ENCODE data around the gene HAAO. TPM values are rescaled to one million over a fixed set of nuclear protein-coding genes. Genes with fewer than 3 reads are reported as not detected.

The HAAO gene
- total RNA-seq (2014; rRNA removed; shearing (Covaris generic)) (not detected in 2 replicates), polyA plus RNA-seq (2016; fragmentation: Nextera tagmentation; extraction: Ambion mirVana) (0.36 TPM in 1 of 2 replicates, not detected in the other)

DNA sequence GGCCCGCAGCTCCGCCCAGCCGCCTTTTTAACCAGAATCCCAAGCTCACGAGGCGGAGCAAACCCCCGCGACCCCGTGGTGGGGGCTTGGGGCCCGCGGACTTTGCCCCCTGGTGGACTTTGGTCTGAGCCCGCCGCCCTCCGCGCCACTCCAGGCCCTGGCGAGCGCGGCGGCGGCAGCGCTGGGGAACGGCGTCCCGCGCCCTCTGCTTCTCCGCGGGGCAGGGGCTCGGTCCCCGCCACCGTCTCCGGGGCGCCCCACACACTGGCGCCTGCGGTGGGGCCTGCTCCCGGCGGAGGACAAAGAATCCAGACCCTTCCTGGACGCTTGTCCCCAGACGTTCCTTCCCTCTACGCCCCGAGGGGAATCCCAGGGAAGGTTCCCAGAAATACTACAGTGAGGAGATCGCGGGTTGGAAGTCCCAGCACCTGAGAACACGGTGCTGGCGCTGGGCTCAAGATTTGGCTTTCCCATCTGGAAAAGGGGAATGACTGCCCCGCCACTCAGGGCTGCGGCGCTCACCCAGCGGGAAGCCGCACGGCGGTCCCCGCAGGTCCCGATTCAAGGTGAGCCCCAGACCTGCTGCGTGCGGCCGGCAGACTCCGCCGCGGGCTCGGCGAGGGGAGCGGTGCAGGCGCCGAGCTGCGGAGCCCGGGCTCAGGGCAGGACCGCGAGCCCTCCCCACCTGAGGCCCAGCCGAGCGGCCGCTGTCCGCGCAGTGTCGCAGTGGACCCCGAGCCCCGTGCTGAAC is at the start of gene HAAO:
Gene HAAO, minus strand, starts transcription at position 1 of the 751 bp plus-strand sequence. CDS start 47 bp downstream, outside the sequence.
- 0 out of 2 replicates have a peak, but pooled peaks have one; percentile 30 for TF ChIP-seq EZH2phosphoT487 (IDR thresholded peaks at IDR 0.05; ENCODE audit: insufficient read depth, low read depth)
- peak; percentile 53 for TF ChIP-seq EZH2 (IDR thresholded peaks at IDR 0.05; ENCODE audit: insufficient read depth, poor library complexity, severe bottlenecking)
- Histone ChIP-seq H3K4me3 (peak within 1 kb of the TSS; percentile 65), H3K36me3 (ENCODE audit: low read depth) (no peaks in the 10 kb centered on the region), H3K4me1 (ENCODE audit: insufficient read depth) (no peaks in the 10 kb centered on the region), H3K79me2 (ENCODE audit: insufficient read depth) (no peaks in the 10 kb centered on the region), H3F3A (ENCODE audit: insufficient read depth) (no peaks in the 10 kb centered on the region), H3K27ac (no peak within 1 kb of the TSS), H3K9me2 (ENCODE audit: insufficient read depth) (no peaks in the 10 kb centered on the region), H3K9ac (peak within 1 kb of the TSS; percentile 23; the same call in 1 of the 2 replicates), H2AFZ (peak within 1 kb of the TSS; percentile 62), H3K27me3 (replicated peaks; ENCODE audit: insufficient read depth) (peaks cover 24% of the 10 kb centered on the region), H3K9me3 (ENCODE audit: low read depth) (no peaks in the 10 kb centered on the region), H3K4me2 (ENCODE audit: unreplicated experiment) (peak within 1 kb of the TSS; percentile 49), H4K20me1 (ENCODE audit: insufficient read depth) (no peaks in the 10 kb centered on the region)
- 3 to 4% methylated on average over 63 to 73 of the region's 75 CpGs for WGBS, 2 experiments (ENCODE audit: low coverage in 1 of 2, low lambda C conversion rate in 2 of 2, missing lambda C conversion rate in 2 of 2)
- peak; percentile 35 for DNase-seq
- in situ Hi-C loops (cut with MboI), result no loop called here

DNA sequence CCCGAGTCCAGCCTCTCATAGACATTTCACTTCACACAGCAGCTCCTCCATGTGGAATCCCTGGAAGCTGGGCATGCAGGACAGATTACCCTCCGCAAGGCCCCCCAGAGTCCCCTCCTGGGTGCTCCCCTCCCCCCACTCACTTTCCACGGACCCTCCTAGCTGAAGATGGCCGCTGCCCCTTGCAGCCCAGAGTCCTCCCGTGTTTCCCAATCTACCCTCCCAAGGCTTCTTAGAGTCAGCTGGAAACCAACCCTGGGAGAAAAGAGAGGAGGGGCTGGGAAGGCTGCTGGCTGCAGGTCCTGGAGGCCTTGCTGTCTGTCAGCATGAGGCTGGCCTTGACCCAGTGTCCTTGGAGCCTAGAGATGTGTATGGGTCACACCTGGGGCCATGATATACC is 49.0 kb upstream of the HAAO start:
- H3K36me3 ChIP-seq (ENCODE audit: low read depth), result no peaks in the 10 kb centered on the region
- H3K4me3 ChIP-seq, result no peak overlapping the region
- H2AFZ ChIP-seq, result no peak overlapping the region
- TF ChIP-seq EZH2 (IDR thresholded peaks at IDR 0.05; ENCODE audit: insufficient read depth, poor library complexity, severe bottlenecking) (no peak), EZH2phosphoT487 (IDR thresholded peaks at IDR 0.05; ENCODE audit: insufficient read depth, low read depth) (no peak)
- 41 to 54% methylated on average over 4 to 5 of the region's 5 CpGs for WGBS, 2 experiments (ENCODE audit: low coverage in 1 of 2, low lambda C conversion rate in 2 of 2, missing lambda C conversion rate in 2 of 2)
- no peak overlapping the region for H3K9ac ChIP-seq
- H3K79me2 ChIP-seq (ENCODE audit: insufficient read depth), result no peaks in the 10 kb centered on the region
- H3K4me1 ChIP-seq (ENCODE audit: insufficient read depth), result peaks cover 37% of the 10 kb centered on the region
- peaks cover 21% of the 10 kb centered on the region for H3F3A ChIP-seq (ENCODE audit: insufficient read depth)
- DNase-seq, result no peak
- H4K20me1 ChIP-seq (ENCODE audit: insufficient read depth), result no peaks in the 10 kb centered on the region
- H3K27me3 ChIP-seq (replicated peaks; ENCODE audit: insufficient read depth), result no peaks in the 10 kb centered on the region
- H3K9me2 ChIP-seq (ENCODE audit: insufficient read depth), result no peaks in the 10 kb centered on the region
- H3K4me2 ChIP-seq (ENCODE audit: unreplicated experiment), result no peak overlapping the region
- in situ Hi-C loops (cut with MboI), result loop anchor here (10.0 kb wide), 1 partner anchor 393 kb away; no protein-coding TSS in a partner anchor
- H3K9me3 ChIP-seq (ENCODE audit: low read depth), result no peaks in the 10 kb centered on the region
- no peak overlapping the region for H3K27ac ChIP-seq

DNA sequence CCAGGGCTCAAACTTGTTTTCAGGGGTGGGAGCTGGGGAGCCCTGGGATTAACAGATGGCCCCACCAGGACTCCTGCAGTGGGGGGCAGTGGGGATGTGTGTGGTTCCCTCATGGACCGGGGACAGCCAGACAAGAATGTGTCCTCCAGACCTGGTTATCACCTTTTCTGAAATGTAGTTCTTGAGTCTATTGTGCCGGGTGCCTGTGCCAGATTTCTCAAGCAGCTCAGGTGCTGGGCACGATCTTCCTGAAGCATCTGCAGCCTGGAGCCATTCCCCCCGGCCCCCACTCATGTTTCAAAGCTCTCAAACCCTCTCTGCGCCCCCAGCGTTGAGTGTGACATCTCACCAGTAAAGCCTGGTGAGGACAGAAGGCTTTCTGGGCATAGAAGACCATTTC is 48.4 kb upstream of the HAAO start:
- no peaks in the 10 kb centered on the region for H4K20me1 ChIP-seq (ENCODE audit: insufficient read depth)
- peaks cover 38% of the 10 kb centered on the region for H3K4me1 ChIP-seq (ENCODE audit: insufficient read depth)
- no peak overlapping the region for H3K4me2 ChIP-seq (ENCODE audit: unreplicated experiment)
- H3K27me3 ChIP-seq (replicated peaks; ENCODE audit: insufficient read depth), result no peaks in the 10 kb centered on the region
- 72% methylated on average over 6 of the region's 6 CpGs for WGBS, 2 experiments (ENCODE audit: low coverage in 1 of 2, low lambda C conversion rate in 2 of 2, missing lambda C conversion rate in 2 of 2)
- DNase-seq, result no peak
- no peak overlapping the region for H3K27ac ChIP-seq
- no peaks in the 10 kb centered on the region for H3K9me2 ChIP-seq (ENCODE audit: insufficient read depth)
- H3K4me3 ChIP-seq, result no peak overlapping the region
- H2AFZ ChIP-seq, result peak overlapping the region; percentile 45; the same call in 1 of the 2 replicates
- peaks cover 22% of the 10 kb centered on the region for H3F3A ChIP-seq (ENCODE audit: insufficient read depth)
- in situ Hi-C loops (cut with MboI), result loop anchor here (10.0 kb wide), 1 partner anchor 394 kb away; no protein-coding TSS in a partner anchor
- H3K9me3 ChIP-seq (ENCODE audit: low read depth), result no peaks in the 10 kb centered on the region
- no peaks in the 10 kb centered on the region for H3K36me3 ChIP-seq (ENCODE audit: low read depth)
- H3K79me2 ChIP-seq (ENCODE audit: insufficient read depth), result no peaks in the 10 kb centered on the region
- TF ChIP-seq EZH2 (IDR thresholded peaks at IDR 0.05; ENCODE audit: insufficient read depth, poor library complexity, severe bottlenecking) (no peak), EZH2phosphoT487 (IDR thresholded peaks at IDR 0.05; ENCODE audit: insufficient read depth, low read depth) (no peak)
- no peak overlapping the region for H3K9ac ChIP-seq

DNA sequence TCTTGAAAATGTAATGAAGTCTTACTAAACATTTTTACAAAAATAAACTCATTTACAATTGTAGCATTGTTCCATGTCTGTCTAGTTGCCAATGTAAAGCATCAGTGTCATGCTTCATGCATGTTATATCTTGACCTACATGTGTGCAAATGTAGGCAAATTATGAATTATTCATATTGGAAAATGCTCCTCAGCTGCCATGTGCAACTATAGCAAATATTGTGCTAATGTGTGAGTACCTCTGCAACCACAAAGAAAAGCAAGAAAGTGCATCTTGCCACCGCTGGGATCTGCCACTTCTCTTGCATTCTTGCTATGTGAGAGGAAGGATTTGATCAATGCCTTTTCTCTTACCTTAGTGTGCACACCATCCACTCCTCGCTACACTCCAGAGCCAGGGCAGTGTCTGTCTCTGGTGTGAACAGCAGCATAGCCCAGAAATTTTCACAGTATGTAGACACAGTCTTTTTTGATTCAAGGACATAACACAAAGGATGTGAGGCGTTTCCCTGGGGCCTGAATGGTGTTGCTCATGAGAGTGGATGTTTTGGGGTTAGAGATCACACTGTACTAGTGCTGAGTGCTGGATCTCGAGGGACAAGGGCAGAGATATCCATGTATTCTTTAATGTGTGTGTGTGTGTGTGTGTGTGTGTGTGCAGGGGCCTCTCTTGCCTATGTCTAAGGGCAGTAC is 47.6 kb upstream of the HAAO start:
- no peak overlapping the region for H3K4me2 ChIP-seq (ENCODE audit: unreplicated experiment)

More for the DNA sequence above, 47.6 kb upstream of the HAAO start:
- H3K9me3 ChIP-seq (ENCODE audit: low read depth), result no peaks in the 10 kb centered on the region
- no peak overlapping the region for H3K27ac ChIP-seq
- TF ChIP-seq EZH2 (IDR thresholded peaks at IDR 0.05; ENCODE audit: insufficient read depth, poor library complexity, severe bottlenecking) (no peak), EZH2phosphoT487 (IDR thresholded peaks at IDR 0.05; ENCODE audit: insufficient read depth, low read depth) (no peak)
- WGBS, 2 experiments (ENCODE audit: low coverage in 1 of 2, low lambda C conversion rate in 2 of 2, missing lambda C conversion rate in 2 of 2), result 47 to 61% methylated on average over 4 of the region's 4 CpGs
- peaks cover 36% of the 10 kb centered on the region for H3K4me1 ChIP-seq (ENCODE audit: insufficient read depth)
- no peak overlapping the region for H3K4me3 ChIP-seq
- no peaks in the 10 kb centered on the region for H4K20me1 ChIP-seq (ENCODE audit: insufficient read depth)
- H3K9ac ChIP-seq, result no peak overlapping the region
- H3K27me3 ChIP-seq (replicated peaks; ENCODE audit: insufficient read depth), result no peaks in the 10 kb centered on the region
- H2AFZ ChIP-seq, result peak overlapping the region; percentile 45; the same call in 1 of the 2 replicates
- peaks cover 26% of the 10 kb centered on the region for H3F3A ChIP-seq (ENCODE audit: insufficient read depth)
- no peaks in the 10 kb centered on the region for H3K79me2 ChIP-seq (ENCODE audit: insufficient read depth)
- in situ Hi-C loops (cut with MboI), result loop anchor here (10.0 kb wide), 1 partner anchor 395 kb away; no protein-coding TSS in a partner anchor
- no peaks in the 10 kb centered on the region for H3K36me3 ChIP-seq (ENCODE audit: low read depth)
- peak; percentile 32 for DNase-seq
- no peaks in the 10 kb centered on the region for H3K9me2 ChIP-seq (ENCODE audit: insufficient read depth)
